ENCODE data around the gene SNX33.

GRCh38 chr15:75688278-75688557, 40.5 kb downstream of the SNX33 start:
- TF ChIP-seq CTCF (IDR thresholded peaks at IDR 0.05; ENCODE audit: borderline replicate concordance, extremely low read depth, low read length, poor library complexity, severe bottlenecking), result no peak
- TF ChIP-seq EZH2 (IDR thresholded peaks at IDR 0.05; ENCODE audit: borderline replicate concordance, low read depth, low read length, severe bottlenecking), result no peak
